IPS DF 19.7 (cell line): ENCODE data around the gene TNFRSF17.

Experiments used
- DNase-seq: peaks from one replicate; pipeline ENCODE4 v3.0.0-alpha.2; 2013; ENCODE audit warnings: low read depth, low spot score

TNFRSF17 gene

DNA sequence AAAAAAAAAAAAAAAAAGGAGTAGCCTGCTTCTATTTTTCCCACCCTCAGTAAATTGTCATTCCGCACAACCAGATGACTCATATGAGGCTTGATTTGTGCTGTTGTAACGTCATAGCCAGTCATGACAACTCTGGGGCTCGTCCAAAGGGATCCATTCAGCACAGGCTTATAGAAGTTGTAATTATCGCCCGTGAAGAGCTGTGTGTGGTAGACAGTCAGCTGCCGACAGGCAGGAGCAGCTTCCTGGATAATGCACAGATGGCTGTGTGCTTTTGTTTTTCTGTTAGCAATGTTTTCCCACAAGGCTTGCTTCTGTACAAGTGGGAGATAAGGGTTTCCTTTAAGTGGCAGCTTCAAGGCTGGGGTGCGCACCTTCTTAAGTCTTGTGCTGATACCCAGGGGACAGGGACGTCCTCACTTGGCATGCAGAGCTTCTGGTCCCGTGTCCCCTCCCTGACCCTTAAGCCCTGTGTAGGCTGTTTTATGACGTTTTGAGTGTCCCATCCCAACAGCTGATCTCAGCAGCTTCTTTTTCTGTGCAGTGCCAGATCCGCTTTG, 37.5 kb downstream of the TNFRSF17 start:
- DNase-seq: no peak

DNA sequence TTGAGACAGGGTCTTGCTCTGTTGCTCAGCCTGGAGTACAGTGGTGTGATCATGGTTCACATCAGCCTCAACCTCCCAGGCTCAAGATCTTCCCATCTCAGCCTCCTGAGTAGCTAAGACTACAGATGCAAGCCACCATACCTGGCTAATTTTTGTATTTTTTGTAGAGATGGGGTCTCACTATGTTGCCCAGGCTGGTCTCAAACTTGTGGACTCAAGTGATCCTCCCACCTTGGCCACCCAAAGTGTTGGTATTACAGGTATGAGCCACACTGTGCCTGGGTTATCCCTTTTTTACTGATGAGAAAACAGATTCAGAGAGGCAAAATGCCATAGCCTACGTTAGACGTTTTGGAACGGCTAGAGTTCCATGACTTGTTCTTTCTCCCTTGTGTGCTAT, 41.6 kb downstream of the TNFRSF17 start:
- no peak for DNase-seq

DNA sequence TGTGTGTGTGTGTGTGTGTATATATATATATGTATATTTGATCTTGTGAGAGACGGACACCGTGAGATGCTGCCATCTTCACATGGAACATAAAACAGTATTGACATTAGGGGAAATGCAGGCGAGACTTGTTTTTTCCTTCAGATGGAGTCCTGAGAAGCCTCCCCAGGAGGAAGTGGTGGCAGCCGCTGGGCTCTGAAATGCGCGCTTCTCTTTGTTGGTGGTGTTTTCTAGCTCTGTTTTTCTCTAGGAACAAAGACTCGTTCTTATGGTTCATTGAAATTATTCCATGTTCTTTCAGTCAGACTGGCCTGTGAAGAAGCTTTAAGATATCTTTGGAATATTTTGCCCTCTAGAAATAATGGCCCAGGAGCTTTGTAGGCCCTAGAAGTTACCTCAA, 44.5 kb downstream of the TNFRSF17 start:
- no peak for DNase-seq

DNA sequence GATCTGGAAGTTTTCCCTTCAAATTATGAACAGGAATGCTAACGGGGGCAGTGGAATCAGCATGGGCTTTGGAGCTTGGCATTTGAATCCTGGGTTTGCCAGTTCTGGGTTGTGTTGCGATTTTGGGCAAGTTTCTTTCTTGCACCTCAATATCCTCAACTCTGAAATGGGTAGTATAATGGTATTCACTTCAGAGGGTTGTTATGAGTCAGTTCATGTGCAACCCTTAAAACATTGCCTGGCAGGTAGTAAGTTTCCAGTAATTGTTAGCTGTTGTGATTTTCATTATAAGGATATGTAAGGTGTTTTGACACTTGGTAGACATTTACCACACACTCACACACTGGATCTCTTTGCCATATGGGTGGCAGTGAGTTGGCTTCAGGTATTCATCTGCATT, 44.9 kb downstream of the TNFRSF17 start:
- DNase-seq: no peak

DNA sequence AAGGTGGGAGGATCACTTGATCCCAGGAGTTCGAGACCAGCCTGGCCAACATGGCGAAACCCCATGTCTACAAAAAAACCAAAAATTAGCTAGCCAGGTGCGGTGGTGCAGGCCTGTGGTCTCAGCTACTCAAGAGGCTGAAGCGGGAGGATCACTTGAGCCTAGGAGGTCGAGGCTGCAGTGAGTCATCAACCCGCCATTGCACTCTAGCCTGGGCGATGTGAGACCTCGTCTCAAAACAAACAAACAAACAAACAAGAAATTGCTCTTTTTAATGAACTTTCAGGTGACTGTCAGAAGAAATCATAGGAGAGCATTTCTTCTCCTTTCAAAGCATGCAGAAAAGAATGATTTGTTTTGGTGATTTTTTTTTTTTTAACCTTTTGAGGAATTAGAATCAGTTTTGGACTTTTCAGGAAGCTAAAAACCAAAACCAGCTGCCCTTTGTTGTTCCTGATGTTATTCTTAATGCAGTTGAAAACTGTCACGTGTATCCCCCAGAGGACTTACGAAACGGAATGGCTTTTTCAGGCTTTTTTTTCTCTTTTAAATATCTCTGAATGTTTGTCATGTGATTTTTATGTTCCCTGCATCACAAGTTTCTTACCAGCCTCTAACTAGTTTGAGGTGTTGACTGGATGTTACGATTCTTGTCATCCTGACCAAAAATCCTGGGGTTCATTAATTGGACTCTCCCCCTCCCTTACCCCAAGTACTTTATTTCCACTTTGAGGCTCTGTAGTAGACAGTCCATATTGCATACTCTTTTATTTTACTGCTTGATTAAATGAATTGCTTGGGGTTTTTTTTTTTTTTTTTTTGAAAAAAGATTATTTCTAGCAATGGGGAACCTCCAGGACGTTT, 45.6 kb downstream of the TNFRSF17 start:
- no peak for DNase-seq

DNA sequence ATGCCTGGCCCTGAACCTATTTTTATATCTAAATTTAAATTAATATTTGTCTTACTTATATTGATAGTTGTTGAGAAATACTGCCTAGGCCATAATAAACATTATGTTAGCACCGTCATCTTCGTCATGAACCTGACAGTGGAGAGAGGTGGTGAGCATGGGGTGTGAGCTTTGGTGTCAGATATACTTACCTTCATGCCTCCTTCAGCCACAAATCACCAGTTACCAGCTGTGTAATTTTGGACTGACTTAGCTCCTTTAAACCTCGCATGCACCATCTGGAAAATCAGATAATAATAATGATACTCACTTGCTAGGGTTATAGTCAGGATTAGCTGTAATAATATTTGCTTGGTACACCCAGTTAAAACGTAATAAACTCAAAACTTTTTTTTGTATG, 46.6 kb downstream of the TNFRSF17 start:
- DNase-seq: no peak

DNA sequence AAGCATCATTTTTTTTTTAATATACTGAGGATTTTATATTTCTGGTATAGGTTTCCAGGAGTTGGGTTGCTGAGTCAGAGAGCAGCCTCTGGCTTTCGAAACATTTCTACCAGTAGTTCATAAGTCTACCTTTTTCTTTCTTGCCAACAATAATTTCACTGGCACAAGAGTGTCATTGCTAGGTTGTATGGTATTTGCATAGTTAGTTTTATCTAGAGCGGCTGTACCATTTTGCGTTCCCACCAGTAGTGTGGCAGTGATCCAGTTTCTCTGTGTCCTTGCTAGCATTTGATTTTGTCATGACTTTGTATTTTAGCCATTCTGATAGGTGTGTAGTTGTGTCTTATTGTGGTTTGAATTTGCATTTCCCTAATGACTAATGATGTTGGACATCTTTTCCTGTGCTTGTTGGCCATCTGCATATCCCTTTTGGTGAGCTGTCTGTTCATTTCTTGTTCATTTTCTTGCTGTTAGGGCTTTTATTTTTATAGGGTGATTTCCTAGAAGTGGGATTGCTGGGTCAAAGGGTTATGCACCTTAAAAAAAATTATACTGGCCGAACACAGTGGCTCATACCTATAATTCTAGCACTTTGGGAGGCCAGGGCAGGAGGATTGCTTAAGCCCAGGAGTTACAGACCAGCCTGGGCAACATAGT, 51.4 kb downstream of the TNFRSF17 start:
- no peak for DNase-seq

DNA sequence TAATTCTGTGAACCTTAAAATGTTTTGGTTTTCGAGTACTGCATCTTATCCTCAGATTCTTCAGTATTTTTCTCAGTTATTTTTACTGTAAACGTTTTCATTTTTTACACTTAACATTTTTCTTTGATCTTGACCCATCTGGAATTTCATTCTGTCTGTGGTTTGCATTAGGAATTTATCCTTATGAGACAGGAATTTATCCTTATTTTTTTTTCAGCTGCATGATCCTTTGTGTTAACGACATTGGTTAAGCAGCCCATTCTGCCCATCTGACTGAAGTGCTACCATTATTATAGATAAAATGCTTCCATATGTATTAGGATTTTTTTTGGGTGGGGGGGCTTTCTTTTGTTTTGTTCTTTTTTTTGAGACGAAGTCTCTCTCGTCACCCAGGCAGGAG, 52.5 kb downstream of the TNFRSF17 start:
- no peak for DNase-seq
